GM18505 (cell line): ENCODE data around the gene RPH3AL.

ENCODE experiments used
- ATAC-seq: cut with Tn5 transposase; IDR thresholded peaks from one replicate; pipeline ENCODE4 v1.9.1; 2021; ENCODE audit not compliant: unreplicated experiment
- POLR2A ChIP-seq: IDR thresholded peaks from 4 replicates; pipeline ENCODE4 v1.6.1; 2011; ENCODE audit warnings: borderline replicate concordance; ENCODE audit not compliant: insufficient read depth, insufficient read length; ENCODE audit errors: extremely low read depth

Gene RPH3AL

DNA sequence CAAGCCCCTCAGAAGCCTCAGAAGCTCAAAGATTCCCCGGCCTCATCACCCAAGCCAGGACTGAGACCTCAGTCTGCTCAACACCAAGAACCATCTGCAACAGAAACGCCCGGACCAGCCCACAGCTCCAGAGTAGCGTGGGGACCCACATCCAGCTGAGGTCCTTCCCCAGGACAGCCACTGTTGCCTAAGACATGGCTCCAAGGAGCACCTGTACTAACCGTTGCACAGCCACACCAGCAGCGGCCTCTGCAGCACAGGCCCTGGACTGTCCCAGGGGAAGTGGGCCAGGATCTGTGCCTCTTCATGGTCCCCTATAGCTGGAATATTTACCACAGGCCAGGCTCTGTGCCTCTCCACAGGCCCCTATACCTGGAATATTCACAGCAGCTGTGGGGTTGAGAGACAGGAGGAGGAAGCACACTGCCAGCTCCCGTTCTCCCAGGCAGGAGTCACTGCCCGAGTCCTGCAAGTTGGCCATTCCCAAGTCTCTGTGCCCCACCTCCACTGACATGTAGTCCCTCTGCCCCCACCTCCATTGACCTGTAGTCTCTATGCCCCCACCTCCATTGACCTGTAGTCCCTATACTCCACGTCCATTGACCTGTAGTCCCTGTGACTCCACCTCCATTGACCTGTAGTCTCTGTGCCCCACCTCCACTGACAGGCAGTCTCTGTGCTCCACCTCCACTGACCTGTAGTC, 38.5 kb downstream of the RPH3AL start:
- no peak for TF ChIP-seq POLR2A
- no peak for ATAC-seq

DNA sequence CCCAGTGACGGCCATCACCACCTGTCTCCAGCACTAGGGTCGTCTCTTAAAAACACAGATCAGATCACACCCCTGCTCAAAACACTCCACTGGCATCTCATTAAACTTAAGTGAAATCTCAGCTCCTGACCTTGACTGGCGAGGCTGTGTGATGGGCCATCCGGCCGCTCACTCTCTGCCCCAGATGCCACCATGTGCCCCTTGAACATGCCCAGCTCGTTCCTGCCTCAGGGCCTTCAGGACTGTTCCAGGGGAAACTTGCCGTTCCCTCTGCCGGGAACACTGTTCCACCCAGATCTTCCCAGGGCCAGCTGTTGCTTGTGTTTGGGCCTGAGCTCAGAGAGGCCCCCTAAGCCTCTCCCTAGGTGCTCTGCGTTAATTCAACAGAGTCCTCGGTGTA, 39.4 kb downstream of the RPH3AL start:
- TF ChIP-seq POLR2A: no peak
- ATAC-seq: no peak

DNA sequence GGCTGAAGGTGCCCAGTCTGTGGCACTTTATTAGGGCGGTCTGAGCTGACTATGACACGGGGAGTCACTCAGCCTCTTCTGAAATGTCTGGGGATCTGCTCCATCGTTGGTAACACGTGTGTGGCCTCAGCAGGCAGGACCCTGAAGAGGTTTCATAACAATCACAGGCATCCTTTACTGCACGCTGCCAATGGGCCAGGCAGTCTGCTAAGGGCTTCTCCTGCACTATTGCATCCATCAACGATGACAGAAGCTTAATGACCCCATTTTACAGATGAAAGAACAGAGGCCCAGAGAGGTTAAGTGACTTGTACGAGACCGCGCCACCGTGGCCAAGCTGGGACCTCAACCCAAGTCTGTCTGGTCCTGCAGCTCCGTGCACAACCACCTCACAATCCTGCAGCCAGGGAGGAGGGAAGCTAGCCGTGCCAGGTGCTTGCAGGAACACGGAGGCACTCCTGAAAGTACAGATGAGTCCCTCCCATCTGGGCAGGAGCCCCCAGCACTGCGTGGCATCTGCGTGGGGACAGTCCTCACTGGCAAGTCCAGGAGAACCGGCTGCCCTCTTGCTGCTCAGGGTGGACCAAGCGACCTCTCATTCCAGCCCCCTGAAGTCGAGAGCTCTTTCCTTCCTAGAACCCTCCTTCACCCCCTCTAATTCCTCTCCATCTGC, 40.0 kb downstream of the RPH3AL start:
- TF ChIP-seq POLR2A: no peak
- ATAC-seq: no peak

DNA sequence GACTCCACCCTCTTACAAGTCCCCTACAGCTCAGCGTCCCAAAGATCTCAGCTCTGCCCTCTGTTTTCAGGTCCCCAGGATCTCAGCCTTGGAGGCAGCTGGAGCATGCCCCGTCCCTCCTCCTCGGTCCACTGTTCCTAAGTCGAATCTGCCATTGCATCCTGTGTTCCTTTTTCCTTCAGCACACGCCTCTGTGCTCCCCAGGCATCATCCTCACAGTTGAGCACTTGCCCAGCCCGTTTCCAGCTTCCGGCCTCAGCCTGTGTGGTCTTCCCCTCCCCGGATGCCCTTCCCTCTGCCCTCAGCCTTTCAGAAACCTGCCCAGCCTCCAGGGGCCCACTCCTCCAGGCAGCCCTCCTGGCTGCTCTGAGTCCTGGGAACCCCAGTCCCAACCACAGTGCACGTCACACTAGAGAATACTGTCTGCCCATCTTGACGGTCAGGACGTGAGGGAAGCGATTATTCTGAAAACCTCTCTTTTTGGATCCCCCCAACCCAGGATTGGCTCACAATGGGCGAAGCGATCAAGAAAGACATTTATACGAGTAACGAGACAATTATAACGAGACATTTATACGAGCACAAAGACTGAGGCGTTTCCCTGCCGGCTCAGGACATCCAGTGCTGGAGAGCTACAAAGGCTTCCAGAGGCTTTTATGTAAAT, 41.4 kb downstream of the RPH3AL start:
- no peak for ATAC-seq
- TF ChIP-seq POLR2A: no peak

DNA sequence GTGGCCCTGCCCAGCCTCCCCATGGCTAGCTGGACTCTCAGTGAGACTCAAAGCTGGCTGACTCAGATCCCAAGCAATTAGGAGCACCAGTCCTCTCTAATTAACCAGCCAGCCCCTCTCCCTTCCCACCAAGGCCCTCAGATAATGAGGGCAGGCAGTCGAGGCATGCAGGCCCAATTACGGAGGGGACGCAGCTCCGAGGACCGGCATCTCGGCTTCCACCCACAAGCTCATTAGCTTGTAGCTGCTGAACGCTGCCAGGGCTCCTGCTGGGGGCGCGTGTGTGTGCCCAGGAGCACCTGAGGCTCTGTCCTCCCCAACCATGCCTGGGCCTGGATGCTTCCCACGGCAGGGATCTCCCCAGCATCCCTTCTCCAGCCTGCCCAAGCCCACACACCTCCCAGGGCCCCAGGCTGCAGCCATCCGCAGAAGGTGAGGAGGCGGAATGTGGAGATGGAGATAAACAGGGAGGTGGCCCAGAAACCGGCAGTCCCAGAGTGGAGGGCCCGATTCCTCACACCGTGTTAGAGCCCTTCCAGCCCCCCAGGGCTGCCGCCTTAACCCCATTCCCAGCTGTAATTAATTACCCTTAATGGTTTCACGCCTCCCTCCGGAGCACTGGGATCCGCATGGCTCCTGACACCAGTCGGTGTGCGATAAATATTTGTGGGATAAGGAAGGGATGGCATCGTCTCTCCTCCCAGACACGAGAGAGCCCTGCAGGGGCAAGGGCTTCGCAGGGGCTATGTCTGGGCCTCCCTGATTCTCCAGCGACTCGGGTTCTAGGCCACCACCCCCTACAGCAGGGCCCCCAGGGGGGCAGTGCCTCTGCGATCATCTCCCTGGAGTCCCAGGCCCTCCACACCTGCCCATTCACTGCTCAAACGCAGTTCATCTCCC, 42.2 kb downstream of the RPH3AL start:
- no peak for TF ChIP-seq POLR2A
- no peak for ATAC-seq

DNA sequence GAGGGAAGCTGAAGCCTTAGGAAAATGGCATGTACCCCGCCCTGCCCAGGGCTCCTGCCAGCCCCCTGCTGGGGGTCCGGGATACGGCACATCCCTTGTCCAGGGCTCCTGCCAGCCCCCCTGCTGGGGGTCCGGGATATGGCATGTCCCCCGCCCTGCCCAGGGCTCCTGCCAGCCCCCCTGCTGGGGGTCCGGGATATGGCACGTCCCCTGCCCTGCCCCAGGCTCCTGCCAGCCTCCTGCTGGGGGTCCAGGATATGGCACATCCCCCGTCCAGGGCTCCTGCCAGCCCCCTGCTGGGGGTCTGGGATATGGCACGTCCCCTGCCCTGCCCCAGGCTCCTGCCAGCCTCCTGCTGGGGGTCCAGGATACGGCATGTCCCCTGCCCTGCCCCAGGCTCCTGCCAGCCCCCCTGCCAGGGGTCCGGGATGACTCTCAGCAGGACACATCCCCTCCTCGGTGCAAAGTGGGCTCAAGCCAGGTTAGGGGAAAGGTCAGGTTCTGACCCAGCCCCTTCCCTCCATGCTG, 43.2 kb downstream of the RPH3AL start:
- TF ChIP-seq POLR2A: no peak
- ATAC-seq: no peak

DNA sequence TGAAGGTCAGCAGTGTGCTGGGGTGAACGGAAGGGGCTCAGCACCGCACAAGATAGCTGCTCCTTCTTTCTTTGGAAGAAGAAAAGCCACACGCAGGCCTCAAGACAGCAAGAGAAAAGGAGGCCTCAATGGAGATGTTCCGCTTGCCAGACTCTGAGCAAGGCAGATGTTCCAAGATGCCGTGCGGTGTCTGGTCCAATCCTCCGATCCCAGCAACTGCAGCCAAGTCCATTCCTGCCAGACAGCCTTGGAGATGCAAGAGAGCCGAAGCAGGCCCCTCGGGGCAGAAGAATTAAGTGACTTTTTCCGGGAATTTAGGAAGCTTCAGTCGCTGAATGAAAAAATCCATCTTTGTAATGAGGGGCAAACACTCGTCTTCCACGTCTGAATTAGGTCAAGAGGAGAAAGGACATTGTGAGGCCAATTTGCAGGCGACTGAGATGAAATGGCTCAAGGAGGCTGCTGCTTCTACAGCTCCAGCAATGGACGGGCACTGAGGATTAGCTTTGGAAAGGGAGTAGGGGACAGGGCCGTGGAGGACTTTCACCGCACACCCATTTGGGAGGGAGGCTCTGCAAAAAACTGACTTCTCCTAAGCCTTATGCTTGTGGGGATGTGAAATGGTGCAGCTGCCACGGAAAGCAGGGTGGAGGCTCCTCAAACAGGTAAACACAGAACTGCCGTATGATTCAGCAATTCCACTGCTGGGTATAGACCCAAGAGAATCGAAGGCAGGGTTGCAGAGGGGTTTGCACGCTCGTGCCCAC, 44.7 kb downstream of the RPH3AL start:
- no peak for ATAC-seq

DNA sequence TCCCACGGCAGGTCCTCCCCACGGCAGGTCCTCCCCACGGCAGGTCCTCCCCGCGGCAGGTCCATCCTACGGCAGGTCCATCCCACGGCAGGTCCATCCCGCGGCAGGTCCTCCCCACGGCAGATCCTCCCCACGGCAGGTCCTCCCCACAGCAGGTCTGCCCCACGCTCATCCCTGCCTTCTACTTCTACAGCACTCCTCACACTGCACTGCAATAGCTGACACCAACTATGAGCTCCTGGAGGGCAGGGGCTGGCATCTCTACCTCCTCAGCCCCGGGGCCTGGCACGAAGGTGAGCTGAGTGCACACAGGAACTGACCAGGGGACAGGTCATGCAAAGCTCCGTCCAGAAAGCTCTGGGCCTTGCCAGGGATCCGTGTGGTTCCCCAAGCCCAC, 45.3 kb downstream of the RPH3AL start:
- ATAC-seq: no peak
- TF ChIP-seq POLR2A: no peak

More for the DNA sequence above, 44.7 kb downstream of the RPH3AL start:
- TF ChIP-seq POLR2A: no peak

DNA sequence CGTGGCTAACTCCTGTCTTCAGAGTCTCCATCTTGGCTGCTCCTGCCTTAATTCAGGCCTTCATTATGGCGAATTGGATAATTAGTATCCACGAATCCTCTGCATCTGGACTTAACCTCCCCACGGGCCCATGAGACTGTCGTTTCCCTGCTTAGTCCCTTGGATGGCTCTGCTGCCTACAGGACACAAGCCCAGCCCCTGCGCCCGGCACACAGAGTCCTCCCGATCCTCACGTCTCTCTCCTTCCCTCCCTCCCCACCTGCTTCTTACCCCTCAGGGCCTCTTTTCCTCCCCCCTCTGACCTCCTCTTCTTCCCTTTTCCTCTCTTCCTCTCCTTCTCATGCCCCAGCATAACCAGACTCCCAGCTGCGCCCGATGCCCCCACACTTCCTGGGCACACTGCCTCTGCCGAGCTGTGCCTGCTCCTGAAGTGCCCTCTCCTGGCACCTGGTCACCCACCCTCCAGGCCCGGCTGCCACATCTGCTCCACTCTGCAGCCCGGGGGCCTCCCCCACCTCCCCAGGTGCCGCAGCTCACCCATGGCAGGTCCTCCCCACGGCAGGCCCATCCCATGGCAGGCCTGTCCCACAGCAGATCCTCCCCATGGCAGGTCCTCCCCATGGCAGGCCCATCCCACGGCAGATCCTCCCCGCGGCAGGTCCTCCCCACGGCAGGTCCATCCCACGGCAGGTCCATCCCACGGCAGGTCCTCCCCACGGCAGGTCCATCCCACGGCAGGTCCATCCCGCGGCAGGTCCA, 45.9 kb downstream of the RPH3AL start:
- ATAC-seq: no peak
- no peak for TF ChIP-seq POLR2A

DNA sequence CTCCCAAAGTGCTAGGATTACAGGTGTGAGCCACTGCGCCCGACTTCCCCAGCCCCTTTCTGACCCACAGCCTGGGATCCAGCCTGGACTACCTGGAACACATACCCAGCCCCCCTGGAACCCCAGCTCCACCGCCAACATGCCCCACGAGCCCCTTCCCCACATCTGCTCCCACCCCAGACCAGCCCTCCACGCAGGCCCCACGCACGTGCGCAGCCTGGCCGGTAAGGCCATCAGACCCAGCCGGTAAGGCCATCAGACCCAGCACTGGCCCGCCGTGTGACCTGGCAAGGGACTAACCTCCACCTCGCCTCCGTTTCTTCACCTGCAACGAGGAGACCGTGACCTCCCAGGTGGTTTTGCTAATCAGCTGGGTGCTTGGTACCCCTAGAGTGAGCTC, 46.5 kb downstream of the RPH3AL start:
- no peak for TF ChIP-seq POLR2A
- no peak for ATAC-seq

DNA sequence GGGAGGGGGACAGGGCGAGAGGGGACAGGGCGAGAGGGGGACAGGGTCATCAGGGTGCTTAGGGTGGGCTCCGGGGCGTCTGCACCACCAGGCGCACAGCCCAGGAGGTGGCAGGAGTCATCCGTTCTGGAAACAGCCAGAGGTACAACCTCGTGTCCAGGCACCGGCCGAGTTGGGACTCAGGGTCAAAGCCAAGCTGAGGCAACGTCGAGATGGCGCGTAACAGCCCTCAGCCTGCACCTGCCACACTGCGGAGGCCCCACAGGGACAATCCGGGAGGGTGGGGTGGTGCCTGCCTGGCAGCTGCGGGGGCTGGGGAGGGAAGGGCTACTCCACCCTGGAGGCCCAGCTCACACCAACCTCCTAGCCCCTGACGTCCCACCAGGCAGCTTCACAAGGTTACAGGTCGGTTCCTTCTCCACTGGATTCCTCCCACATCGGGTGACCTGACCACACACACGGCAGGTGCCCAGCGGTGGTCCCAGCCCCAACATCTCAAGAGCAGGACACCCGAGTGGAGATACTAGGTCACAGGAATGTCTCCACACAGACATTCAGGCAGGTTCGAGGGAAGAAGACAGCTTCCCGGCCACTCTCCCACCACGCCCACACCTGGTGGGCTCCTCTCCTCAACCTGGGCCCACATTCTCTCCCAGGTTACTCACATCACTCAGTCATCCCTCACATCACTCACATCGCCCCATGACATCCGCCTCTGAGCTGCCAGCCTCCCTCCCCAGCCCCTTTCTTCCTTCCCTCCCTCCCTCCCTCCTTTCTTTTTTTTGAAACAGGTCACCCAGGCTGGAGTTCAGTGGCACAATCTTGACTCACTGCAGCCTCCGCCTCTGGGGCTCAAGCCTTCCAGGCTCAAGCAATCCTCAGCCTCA, 47.3 kb downstream of the RPH3AL start:
- no peak for ATAC-seq
- TF ChIP-seq POLR2A: no peak
